Measurements from ENCODE around the gene SCN2B.

Gene SCN2B

DNA sequence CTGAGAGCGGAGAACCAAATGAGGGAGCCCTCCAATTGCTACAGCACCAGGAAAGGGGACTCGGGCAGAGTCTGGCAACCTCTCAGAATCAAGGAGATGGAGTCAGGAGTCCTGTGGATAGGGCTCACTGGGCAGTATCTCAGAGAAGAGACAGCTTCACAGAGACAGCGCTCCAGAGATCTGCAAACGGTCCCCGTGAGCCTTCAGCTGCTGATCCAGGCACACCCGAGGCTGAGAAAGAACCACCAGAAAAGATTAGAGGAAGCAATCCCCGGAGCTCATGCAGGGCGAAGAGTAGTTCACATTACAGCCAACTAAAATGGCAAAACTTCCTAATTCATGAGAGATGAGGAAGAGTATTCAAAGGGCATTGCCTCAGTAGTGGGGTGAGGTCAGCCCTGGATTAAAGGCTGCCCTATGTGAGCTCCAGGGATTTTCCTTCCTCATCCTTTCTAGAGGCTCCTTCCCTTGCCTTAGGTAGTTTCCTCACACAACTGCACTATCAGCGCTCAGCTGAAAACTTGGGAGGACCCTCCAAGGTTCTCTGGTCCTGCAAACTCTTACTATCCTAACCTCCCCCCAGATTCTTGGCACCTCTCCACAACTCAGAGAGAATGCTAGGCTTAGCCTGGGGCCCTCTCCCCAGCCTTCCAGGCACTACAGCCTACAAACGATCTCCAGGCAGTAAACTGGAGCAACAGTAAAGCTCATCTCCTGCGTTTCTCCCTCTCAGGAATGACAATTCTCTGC, 47.5 kb downstream of the SCN2B start:
- no peaks in the 10 kb centered on the region for H3K4me1 Mint-ChIP-seq (ENCODE audit: low read depth)
- no peak overlapping the region for H3K4me3 Mint-ChIP-seq
- no peaks in the 10 kb centered on the region for H3K36me3 Mint-ChIP-seq
- no peak overlapping the region for H3K27ac Mint-ChIP-seq
- H3K9me3 Mint-ChIP-seq (ENCODE audit: low read depth), result no peaks in the 10 kb centered on the region
- no peaks in the 10 kb centered on the region for H3K27me3 Mint-ChIP-seq

GRCh38 chr11:118128310-118128709, 48.1 kb downstream of the SCN2B start:
- Mint-ChIP-seq H3K27me3 (no peaks in the 10 kb centered on the region), H3K4me3 (no peak overlapping the region), H3K9me3 (ENCODE audit: low read depth) (no peaks in the 10 kb centered on the region), H3K36me3 (no peaks in the 10 kb centered on the region), H3K4me1 (ENCODE audit: low read depth) (no peaks in the 10 kb centered on the region), H3K27ac (no peak overlapping the region)

GRCh38 chr11:118126082-118126838, 50.2 kb downstream of the SCN2B start:
- H3K27ac Mint-ChIP-seq, result no peak overlapping the region
- H3K9me3 Mint-ChIP-seq (ENCODE audit: low read depth), result no peaks in the 10 kb centered on the region
- H3K4me3 Mint-ChIP-seq, result no peak overlapping the region
- no peaks in the 10 kb centered on the region for H3K4me1 Mint-ChIP-seq (ENCODE audit: low read depth)
- H3K36me3 Mint-ChIP-seq, result no peaks in the 10 kb centered on the region
- H3K27me3 Mint-ChIP-seq, result no peaks in the 10 kb centered on the region

DNA sequence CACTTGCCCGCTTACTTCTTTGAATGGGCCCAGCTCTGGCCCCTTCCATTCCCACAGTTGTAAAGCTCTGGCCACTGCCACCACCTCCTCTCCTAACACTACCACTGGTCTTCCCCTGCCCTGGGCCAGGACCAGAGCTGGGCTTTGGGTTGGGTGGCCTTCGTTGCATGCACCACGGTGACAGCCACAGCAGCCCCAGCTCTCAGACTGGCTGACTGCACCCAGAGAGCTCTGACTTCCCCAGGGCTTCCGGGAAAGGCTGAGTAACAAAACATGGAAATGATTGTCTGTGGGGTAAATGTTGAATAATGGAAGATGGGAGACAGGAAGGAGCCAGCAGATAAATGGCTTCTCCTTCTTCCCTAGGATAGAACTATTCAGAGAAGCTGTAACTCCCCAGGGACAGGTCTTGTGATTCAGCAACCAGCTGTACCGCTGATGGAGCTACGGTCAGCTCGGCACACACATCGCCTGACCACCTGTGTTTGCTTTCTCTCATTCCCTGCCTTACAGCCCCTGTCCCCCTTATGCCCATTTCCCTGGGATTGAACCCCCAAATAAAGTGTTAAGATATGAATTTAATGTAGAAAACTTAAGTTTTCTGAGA, 51.4 kb downstream of the SCN2B start:
- Mint-ChIP-seq H3K27ac (no peak overlapping the region), H3K27me3 (peaks cover 3% of the 10 kb centered on the region), H3K36me3 (peaks cover 2% of the 10 kb centered on the region), H3K4me3 (no peak overlapping the region), H3K4me1 (ENCODE audit: low read depth) (no peaks in the 10 kb centered on the region), H3K9me3 (ENCODE audit: low read depth) (peaks cover 6% of the 10 kb centered on the region)

GRCh38 chr11:118120793-118121192, 55.6 kb downstream of the SCN2B start:
- H3K9me3 Mint-ChIP-seq (ENCODE audit: low read depth), result peaks cover 6% of the 10 kb centered on the region
- H3K27me3 Mint-ChIP-seq, result peaks cover 3% of the 10 kb centered on the region
- H3K27ac Mint-ChIP-seq, result no peak overlapping the region
- peaks cover 2% of the 10 kb centered on the region for H3K36me3 Mint-ChIP-seq
- H3K4me1 Mint-ChIP-seq (ENCODE audit: low read depth), result peaks cover 17% of the 10 kb centered on the region
- H3K4me3 Mint-ChIP-seq, result no peak overlapping the region

- H3K27me3 Mint-ChIP-seq, result peaks cover 5% of the 10 kb centered on the region
- H3K4me1 Mint-ChIP-seq (ENCODE audit: low read depth), result peaks cover 17% of the 10 kb centered on the region
- H3K9me3 Mint-ChIP-seq (ENCODE audit: low read depth), result peaks cover 6% of the 10 kb centered on the region
- H3K27ac Mint-ChIP-seq, result no peak overlapping the region
- H3K36me3 Mint-ChIP-seq, result peaks cover 2% of the 10 kb centered on the region
- peak overlapping the region; percentile 14 for H3K4me3 Mint-ChIP-seq
Observed at GRCh38 chr11:118117790-118118601, 58.4 kb downstream of the SCN2B start.

GRCh38 chr11:118115048-118115447, 61.4 kb downstream of the SCN2B start:
- Mint-ChIP-seq H3K36me3 (no peaks in the 10 kb centered on the region), H3K4me3 (no peak overlapping the region), H3K27me3 (peaks cover 1% of the 10 kb centered on the region), H3K27ac (no peak overlapping the region), H3K9me3 (ENCODE audit: low read depth) (no peaks in the 10 kb centered on the region), H3K4me1 (ENCODE audit: low read depth) (peaks cover 17% of the 10 kb centered on the region)

DNA sequence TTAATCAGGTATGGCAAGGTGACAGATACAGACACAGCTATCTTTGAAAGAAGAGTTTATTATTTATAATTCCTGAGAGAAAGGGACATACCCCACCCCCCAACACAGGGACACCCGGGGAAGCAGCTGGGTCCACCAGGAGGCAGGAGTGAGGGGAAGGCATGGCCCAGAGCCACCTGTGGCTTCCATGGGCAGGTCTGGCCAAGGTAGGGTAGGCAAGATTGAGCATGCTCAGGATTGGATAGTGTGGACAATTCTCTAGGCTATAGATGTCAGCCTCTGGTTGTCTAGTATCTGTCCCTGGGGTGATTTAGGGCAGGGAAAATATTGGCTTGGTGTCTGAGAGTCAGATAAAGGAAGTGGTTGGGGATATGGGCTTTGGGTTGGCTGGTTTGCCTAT, 62.2 kb downstream of the SCN2B start:
- H3K4me3 Mint-ChIP-seq, result no peak overlapping the region
- no peaks in the 10 kb centered on the region for H3K9me3 Mint-ChIP-seq (ENCODE audit: low read depth)
- peaks cover 17% of the 10 kb centered on the region for H3K4me1 Mint-ChIP-seq (ENCODE audit: low read depth)
- peaks cover 1% of the 10 kb centered on the region for H3K27me3 Mint-ChIP-seq
- H3K27ac Mint-ChIP-seq, result no peak overlapping the region
- H3K36me3 Mint-ChIP-seq, result no peaks in the 10 kb centered on the region

DNA sequence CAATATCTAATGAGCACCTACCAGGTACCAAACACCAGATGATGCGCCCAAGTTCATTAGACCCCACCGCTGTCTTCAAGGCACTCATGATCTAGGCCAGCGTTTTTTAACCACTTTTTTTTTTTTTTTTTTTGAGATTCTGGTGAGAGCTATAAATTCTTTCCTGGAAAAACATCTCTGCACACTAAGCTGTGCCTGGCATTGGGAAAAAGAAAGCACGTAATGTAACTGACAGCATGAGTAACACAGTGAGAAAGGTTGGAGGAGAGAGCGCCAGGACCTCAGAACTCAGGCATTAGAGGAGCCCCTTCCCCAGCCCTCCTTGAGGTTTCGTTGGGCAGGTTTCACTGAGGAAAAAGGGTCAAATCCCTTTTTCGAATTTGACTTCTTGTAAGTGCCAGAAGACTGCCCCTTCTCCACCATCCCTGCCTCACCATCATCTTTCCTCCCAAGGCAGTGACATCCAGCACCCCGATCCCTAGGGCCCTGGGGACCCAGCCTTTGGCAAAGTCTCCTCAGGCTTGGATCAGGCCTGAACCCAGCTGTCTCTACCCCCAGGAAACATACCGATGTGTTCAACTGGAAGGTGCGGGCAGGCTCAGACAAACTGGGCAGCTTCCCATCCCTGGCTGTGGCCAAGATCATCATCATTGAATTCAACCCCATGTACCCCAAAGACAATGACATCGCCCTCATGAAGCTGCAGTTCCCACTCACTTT, 63.6 kb downstream of the SCN2B start:
- peaks cover 1% of the 10 kb centered on the region for H3K27me3 Mint-ChIP-seq
- no peaks in the 10 kb centered on the region for H3K36me3 Mint-ChIP-seq
- H3K27ac Mint-ChIP-seq, result no peak overlapping the region
- peaks cover 10% of the 10 kb centered on the region for H3K4me1 Mint-ChIP-seq (ENCODE audit: low read depth)
- H3K4me3 Mint-ChIP-seq, result no peak overlapping the region
- H3K9me3 Mint-ChIP-seq (ENCODE audit: low read depth), result no peaks in the 10 kb centered on the region
